ENCODE data around the gene GASK1A. TPM values are rescaled to one million over a fixed set of nuclear protein-coding genes. Genes with fewer than 3 reads are reported as not detected.

Gene GASK1A
- 10 to 100 TPM in 3 of 4 donors, 1 to 10 TPM in 1; 8.1 to 32.7 (median 18.1) TPM for total RNA-seq
- polyA plus RNA-seq = 1 to 10 TPM in 2 of 3 donors, under 1 TPM in 1; 0.92 to 1.8 (median 1.2) TPM

DNA sequence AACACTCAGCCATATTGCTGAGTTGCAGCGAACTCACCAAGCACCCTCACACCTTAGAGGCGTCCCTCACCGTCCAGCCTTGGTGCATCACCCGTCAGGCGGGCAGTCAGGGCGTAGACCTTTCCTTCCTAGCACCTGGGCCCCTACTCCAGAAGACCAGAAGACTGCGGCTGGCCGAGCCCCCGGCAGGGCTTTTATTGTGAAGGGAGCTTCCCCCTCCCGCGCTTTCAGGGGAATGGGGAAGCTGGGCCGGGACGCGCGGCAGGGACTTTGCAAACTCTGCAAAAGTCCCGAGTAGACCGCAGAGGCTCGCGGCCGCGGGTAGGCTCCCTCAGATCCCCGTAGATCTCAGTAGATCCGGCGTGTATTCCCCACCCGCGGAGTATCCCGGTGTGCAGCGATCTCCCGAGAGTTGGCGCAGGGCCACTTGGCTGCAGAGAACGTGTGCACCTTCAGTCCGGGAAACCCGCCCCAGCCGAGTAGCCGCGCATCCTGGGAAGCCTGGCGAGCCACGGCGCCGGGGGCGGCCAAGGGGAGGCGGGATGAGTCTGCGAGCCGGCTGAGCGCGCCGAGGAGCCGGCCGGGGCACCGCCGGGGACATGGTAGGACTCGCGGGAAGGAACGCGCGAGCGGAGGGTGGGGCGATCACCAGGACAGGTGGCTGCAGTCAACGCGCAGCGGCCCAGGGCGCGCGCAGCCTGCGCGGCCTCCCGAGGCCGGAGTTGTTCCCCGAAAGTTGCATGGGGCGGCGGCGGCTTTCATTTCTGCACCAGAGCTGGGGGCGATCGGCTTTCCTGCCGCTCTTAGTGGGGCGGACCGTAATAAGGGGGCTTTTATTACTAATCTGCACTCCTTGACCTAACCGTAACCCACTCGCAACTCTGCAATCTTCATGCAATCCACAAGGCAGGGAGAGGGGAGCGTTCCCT, at the start of gene GASK1A:
Gene GASK1A (plus strand): TSS at position 268 of the 929 bp plus-strand sequence. CDS start 332 bp downstream, at position 600.
- H3K27me3 ChIP-seq = no peaks in the 10 kb centered on the region
- intact Hi-C loops (cut with DNase I) = loop anchor here (5.0 kb wide), 1 partner anchor 128 kb away; the partner anchor contains the start of gene POMGNT2
- peak within 1 kb of the TSS; percentile 45 to 89 (median 64) for H3K4me3 ChIP-seq
- peak within 1 kb of the TSS; percentile 64 to 79 (median 75) for H3K27ac ChIP-seq
- H3K9me3 ChIP-seq = peaks cover 0 to 3% (median 0%) of the 10 kb centered on the region in 4 donors
- peaks cover 0 to 26% (median 19%) of the 10 kb centered on the region in 4 donors for H3K4me1 ChIP-seq
- DNase-seq = peak; percentile 85
- TF ChIP-seq POLR2AphosphoS5 (IDR thresholded peaks at IDR 0.05) = peak in 3 of 4 donors; percentile 48 to 65 (median 50)
- no peak for TF ChIP-seq POLR2A (IDR thresholded peaks at IDR 0.05)
- no peaks in the 10 kb centered on the region for H3K36me3 ChIP-seq
- 2% methylated on average over 80 of the region's 80 CpGs for WGBS, 2 donors

DNA sequence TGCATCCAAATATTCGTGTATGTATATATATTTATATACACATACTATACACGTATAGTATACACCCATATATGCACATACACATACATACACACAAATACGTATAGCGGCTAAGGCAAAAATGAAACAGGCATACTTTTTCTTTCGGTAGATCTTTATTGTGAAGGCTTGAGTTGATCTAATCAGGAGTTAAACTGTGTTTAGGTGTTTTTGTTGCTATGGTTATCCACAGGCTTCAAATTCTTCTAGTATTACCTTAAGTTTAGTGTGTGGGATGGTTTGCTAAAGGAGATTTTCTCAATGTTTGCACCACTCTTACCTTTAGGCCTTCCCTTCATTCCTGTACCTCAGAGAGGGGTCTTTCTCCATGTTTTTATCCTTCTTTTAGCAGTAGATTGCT, 45.0 kb upstream of the GASK1A start:
- no peaks in the 10 kb centered on the region for H3K27me3 ChIP-seq
- DNase-seq = no peak
- H3K27ac ChIP-seq = no peak overlapping the region
- WGBS, 2 donors = 89 to 90% methylated on average over 5 of the region's 5 CpGs
- no peaks in the 10 kb centered on the region for H3K4me1 ChIP-seq
- no peaks in the 10 kb centered on the region for H3K9me3 ChIP-seq
- peaks cover 0 to 1% (median 0%) of the 10 kb centered on the region in 4 donors for H3K36me3 ChIP-seq
- intact Hi-C loops (cut with DNase I) = no loop called here
- TF ChIP-seq, protein P1, sequence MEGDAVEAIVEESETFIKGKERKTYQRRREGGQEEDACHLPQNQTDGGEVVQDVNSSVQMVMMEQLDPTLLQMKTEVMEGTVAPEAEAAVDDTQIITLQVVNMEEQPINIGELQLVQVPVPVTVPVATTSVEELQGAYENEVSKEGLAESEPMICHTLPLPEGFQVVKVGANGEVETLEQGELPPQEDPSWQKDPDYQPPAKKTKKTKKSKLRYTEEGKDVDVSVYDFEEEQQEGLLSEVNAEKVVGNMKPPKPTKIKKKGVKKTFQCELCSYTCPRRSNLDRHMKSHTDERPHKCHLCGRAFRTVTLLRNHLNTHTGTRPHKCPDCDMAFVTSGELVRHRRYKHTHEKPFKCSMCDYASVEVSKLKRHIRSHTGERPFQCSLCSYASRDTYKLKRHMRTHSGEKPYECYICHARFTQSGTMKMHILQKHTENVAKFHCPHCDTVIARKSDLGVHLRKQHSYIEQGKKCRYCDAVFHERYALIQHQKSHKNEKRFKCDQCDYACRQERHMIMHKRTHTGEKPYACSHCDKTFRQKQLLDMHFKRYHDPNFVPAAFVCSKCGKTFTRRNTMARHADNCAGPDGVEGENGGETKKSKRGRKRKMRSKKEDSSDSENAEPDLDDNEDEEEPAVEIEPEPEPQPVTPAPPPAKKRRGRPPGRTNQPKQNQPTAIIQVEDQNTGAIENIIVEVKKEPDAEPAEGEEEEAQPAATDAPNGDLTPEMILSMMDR (IDR thresholded peaks at IDR 0.05) = no peak
- TF ChIP-seq POLR2AphosphoS5 (IDR thresholded peaks at IDR 0.05) (no peak), POLR2A (IDR thresholded peaks at IDR 0.05) (no peak), EP300 (IDR thresholded peaks at IDR 0.05) (no peak)
- H3K4me3 ChIP-seq = no peak overlapping the region

- intact Hi-C loops (cut with DNase I) = no loop called here
- no peaks in the 10 kb centered on the region for H3K27me3 ChIP-seq
Observed at GRCh38 chr3:42934910-42935309, 44.2 kb upstream of the GASK1A start.

GRCh38 chr3:42935472-42935871, 43.6 kb upstream of the GASK1A start:
- H3K4me3 ChIP-seq = no peak overlapping the region
- WGBS, 2 donors = 66 to 84% methylated on average over 1 of the region's 1 CpG
- TF ChIP-seq, protein P1 (IDR thresholded peaks at IDR 0.05) = no peak
- TF ChIP-seq EP300 (IDR thresholded peaks at IDR 0.05) (no peak), POLR2A (IDR thresholded peaks at IDR 0.05) (no peak), POLR2AphosphoS5 (IDR thresholded peaks at IDR 0.05) (no peak)
- no peaks in the 10 kb centered on the region for H3K9me3 ChIP-seq
- no peak for DNase-seq
- H3K36me3 ChIP-seq = peaks cover 0 to 6% (median 0%) of the 10 kb centered on the region in 4 donors
- no peaks in the 10 kb centered on the region for H3K4me1 ChIP-seq
- intact Hi-C loops (cut with DNase I) = no loop called here
- no peak overlapping the region for H3K27ac ChIP-seq
- H3K27me3 ChIP-seq = no peaks in the 10 kb centered on the region

More at GRCh38 chr3:42934910-42935309, 44.2 kb upstream of the GASK1A start:
- TF ChIP-seq POLR2AphosphoS5 (IDR thresholded peaks at IDR 0.05) = no peak
- TF ChIP-seq EP300 (IDR thresholded peaks at IDR 0.05) = no peak
- no peak for TF ChIP-seq POLR2A (IDR thresholded peaks at IDR 0.05)
- TF ChIP-seq, protein P1 (IDR thresholded peaks at IDR 0.05) = no peak
- WGBS, 2 donors = 54 to 65% methylated on average over 2 of the region's 2 CpGs
- peaks cover 0 to 6% (median 0%) of the 10 kb centered on the region in 4 donors for H3K36me3 ChIP-seq
- H3K27ac ChIP-seq = no peak overlapping the region
- no peak for DNase-seq
- H3K9me3 ChIP-seq = no peaks in the 10 kb centered on the region
- H3K4me3 ChIP-seq = no peak overlapping the region
- H3K4me1 ChIP-seq = no peaks in the 10 kb centered on the region

Data from sigmoid colon (tissue), 7 donors.